HCT116 (cell line): Measurements from ENCODE around the gene SLC44A5. TPM values are rescaled to one million over a fixed set of nuclear protein-coding genes. Genes with fewer than 3 reads are reported as not detected.
"Not testable (repeated sequence)": the region's sequence is repeated elsewhere in the genome, so short reads cannot be mapped to it uniquely, and the experiment has no call there.

Experiments used
- ATAC-seq: fragments of 200-7000 bp; cut with Tn5 transposase; 2 replicates; pipeline ENCODE4 v1.9.1; 2020; ENCODE audit warnings: mild to moderate bottlenecking, moderate library complexity
- BruUV-seq: library from RNA; stranded (reverse); fragments of 400-500 nt; replicated peaks from 2 replicates; lab custom pipeline; 2021; lab: Mats Ljungman, UMichigan
- CTCF ChIA-PET: fragments of 300-600 bp; sonication (Branson Sonifier 250); formaldehyde crosslinking; loops from one replicate; lab custom pipeline; 2021; ENCODE audit warnings: antibody characterized with exemption; lab: Charles Lee
- POLR2A ChIA-PET: fragments of 300-600, 350-600 bp; sonication (Branson Sonifier 250); formaldehyde crosslinking; loops from one replicate; lab custom pipeline; 2021; ENCODE audit warnings: antibody characterized with exemption; lab: Charles Lee
- RAD21 ChIA-PET, 2 experiments: fragments of 300-600 bp; sonication (Branson Sonifier 250); formaldehyde crosslinking; loops; one replicate each; lab custom pipeline; 2023; ENCODE audit warnings: low total read pairs in 2 of 2; ENCODE audit not compliant: uncharacterized antibody in 2 of 2, unreplicated experiment in 2 of 2, low non-redundant PET in 1 of 2; lab: Charles Lee
- DNase-seq: peaks from one replicate; pipeline ENCODE4 v3.0.0-alpha.2; 2010; ENCODE audit warnings: low read depth, low spot score
- H2AFZ ChIP-seq: fragments of 200-600 bp; shearing (Covaris generic), sonication (generic); 2 replicates; pipeline ENCODE4 v1.6.1; 2017; ENCODE audit warnings: low read depth, mixed run types, mixed read lengths, antibody characterized with exemption, low read length; ENCODE audit not compliant: poor library complexity, severe bottlenecking
- H3K27ac ChIP-seq: 2 replicates; pipeline ENCODE4 v1.5.1; 2012; ENCODE audit warnings: low read depth, low read length
- H3K27me3 ChIP-seq: fragments of 200-600 bp; sonication (generic); 2 replicates; pipeline ENCODE4 v1.6.1; 2016; ENCODE audit warnings: mixed run types, low read length, mixed read lengths; ENCODE audit not compliant: insufficient read depth
- H3K36me3 ChIP-seq, 2 experiments: fragments of 200-500 bp in 1 of 2; fragments of 200-600 bp in 1 of 2; sonication (Bioruptor generic) in 1 of 2; sonication (generic) in 1 of 2; 2 replicates each; pipeline versions ENCODE4 v1.5.1 to v1.6.1; 2014 to 2016; ENCODE audit warnings: low read length in 2 of 2, inconsistent platforms in 1 of 2, mixed read lengths in 1 of 2, mixed run types in 1 of 2; ENCODE audit not compliant: insufficient read depth in 2 of 2, control insufficient read depth in 1 of 2
- H3K4me1 ChIP-seq, 2 experiments: fragments of 200-600 bp in 1 of 2; sonication (generic) in 1 of 2; 2 replicates each; pipeline versions ENCODE4 v1.5.1 to v1.6.1; 2012 to 2017; ENCODE audit warnings: low read length in 2 of 2, inconsistent platforms in 1 of 2, mild to moderate bottlenecking in 1 of 2, mixed read lengths in 1 of 2, mixed run types in 1 of 2, moderate library complexity in 1 of 2; ENCODE audit not compliant: insufficient read depth in 2 of 2, control insufficient read depth in 1 of 2
- H3K4me2 ChIP-seq: fragments of 200-600 bp; sonication (generic); 2 replicates; pipeline ENCODE4 v1.6.1; 2017; ENCODE audit warnings: mixed run types, low read length, mixed read lengths
- H3K4me3 ChIP-seq, 2 experiments: fragments of 200-600 bp in 1 of 2; sonication (generic) in 1 of 2; replicated peaks in 1 of 2; 2 replicates each; pipeline ENCODE4 v1.5.1; 2011 to 2016; ENCODE audit warnings: low read length in 2 of 2, control low read depth in 1 of 2, low read depth in 1 of 2, mild to moderate bottlenecking in 1 of 2, mixed read lengths in 1 of 2, mixed run types in 1 of 2
- H3K79me2 ChIP-seq: fragments of 200-600 bp; sonication (generic); 2 replicates; pipeline ENCODE4 v1.6.1; 2017; ENCODE audit warnings: mild to moderate bottlenecking, mixed run types, low read length, moderate library complexity, mixed read lengths; ENCODE audit not compliant: insufficient read depth
- H3K9ac ChIP-seq: fragments of 200-600 bp; sonication (generic); 2 replicates; pipeline ENCODE4 v1.6.1; 2016; ENCODE audit warnings: low read length, mixed read lengths
- H3K9me2 ChIP-seq: fragments of 200-600 bp; sonication (generic), shearing (Covaris generic); 2 replicates; pipeline ENCODE4 v1.6.1; 2017; ENCODE audit warnings: mixed run types, mild to moderate bottlenecking, moderate library complexity; ENCODE audit not compliant: insufficient read depth
- H3K9me3 ChIP-seq, 2 experiments: fragments of 200-500 bp in 1 of 2; fragments of 200-600 bp in 1 of 2; sonication (Bioruptor generic) in 1 of 2; sonication (generic) in 1 of 2; 2 replicates each; pipeline ENCODE4 v1.6.1; 2014 to 2017; ENCODE audit warnings: low read length in 2 of 2, mixed read lengths in 2 of 2, inconsistent platforms in 1 of 2, low read depth in 1 of 2, mild to moderate bottlenecking in 1 of 2, mixed run types in 1 of 2, moderate library complexity in 1 of 2; ENCODE audit not compliant: control insufficient read depth in 1 of 2, insufficient read depth in 1 of 2
- H4K20me1 ChIP-seq: fragments of 200-600 bp; sonication (generic), shearing (Covaris generic); 2 replicates; pipeline ENCODE4 v1.6.1; 2017; ENCODE audit warnings: mixed run types, mild to moderate bottlenecking, moderate library complexity; ENCODE audit not compliant: insufficient read depth
- EGR1 ChIP-seq: IDR thresholded peaks from 2 replicates; pipeline ENCODE4 v1.6.1; 2012; ENCODE audit warnings: low read depth
- ELF1 ChIP-seq: IDR thresholded peaks from 2 replicates; pipeline ENCODE4 v1.6.1; 2012; ENCODE audit warnings: low read depth, borderline replicate concordance
- EZH2 ChIP-seq: fragments of 200-600 bp; sonication (generic); IDR thresholded peaks from 2 replicates; pipeline ENCODE4 v1.6.1; 2017; ENCODE audit warnings: antibody characterized with exemption, mixed run types
- JUND ChIP-seq: IDR thresholded peaks from 2 replicates; pipeline ENCODE4 v1.6.1; 2012
- POLR2A ChIP-seq: IDR thresholded peaks from 2 replicates; pipeline ENCODE4 v1.7.0; 2011; ENCODE audit warnings: borderline replicate concordance; ENCODE audit not compliant: insufficient read depth, insufficient read length; ENCODE audit errors: extremely low read depth
- POLR2AphosphoS5 ChIP-seq: IDR thresholded peaks from 2 replicates; pipeline ENCODE4 v1.6.1; 2011; ENCODE audit warnings: mild to moderate bottlenecking, low read depth, low read length, moderate library complexity
- RAD21 ChIP-seq: IDR thresholded peaks from 2 replicates; pipeline ENCODE4 v1.6.1; 2012; ENCODE audit warnings: low read depth, mild to moderate bottlenecking
- SIN3A ChIP-seq: IDR thresholded peaks from 2 replicates; pipeline ENCODE4 v1.6.1; 2012; ENCODE audit warnings: low read depth
- SP1 ChIP-seq: IDR thresholded peaks from 2 replicates; pipeline ENCODE4 v1.6.1; 2012; ENCODE audit warnings: low read depth
- YY1 ChIP-seq: IDR thresholded peaks from 2 replicates; pipeline ENCODE4 v1.6.1; 2011; ENCODE audit warnings: low read length, low read depth, moderate library complexity, mild to moderate bottlenecking; ENCODE audit not compliant: insufficient replicate concordance; ENCODE audit errors: extremely low read depth
- ZNF274 ChIP-seq: fragments of 200-500 bp; sonication (Bioruptor generic); IDR thresholded peaks from 2 replicates; pipeline ENCODE4 v1.6.1; 2014; ENCODE audit warnings: mild to moderate bottlenecking, low read depth, low read length, inconsistent platforms
- intact Hi-C: fragments of 100-400 bp; cut with micrococcal nuclease; formaldehyde crosslinking; loops from 2 replicates; pipeline ENCODE4 v1.10.0; 2022
- total RNA-seq: library from RNA; stranded (reverse); gene quantifications from one replicate; pipeline ENCODE4 v1.2.1, GENCODE V29; 2021; ENCODE audit not compliant: unreplicated experiment
- TF ChIP-seq, protein P1 (sequence below), 3 experiments: fragments of 200-600 bp in 1 of 3; sonication (generic) in 1 of 3; IDR thresholded peaks in 2 of 3; conservative IDR thresholded peaks in 1 of 3; 2 replicates each; pipeline ENCODE4 v1.5.1; 2012 to 2017; ENCODE audit warnings: low read depth in 2 of 3, low read length in 2 of 3, antibody characterized with exemption in 1 of 3, borderline replicate concordance in 1 of 3, control low read depth in 1 of 3, mild to moderate bottlenecking in 1 of 3, mixed read lengths in 1 of 3, mixed run types in 1 of 3, moderate library complexity in 1 of 3; ENCODE audit not compliant: insufficient read depth in 1 of 3

The SLC44A5 gene
- total RNA-seq, 1 experiment from 2014 or later = 2.4 TPM

DNA sequence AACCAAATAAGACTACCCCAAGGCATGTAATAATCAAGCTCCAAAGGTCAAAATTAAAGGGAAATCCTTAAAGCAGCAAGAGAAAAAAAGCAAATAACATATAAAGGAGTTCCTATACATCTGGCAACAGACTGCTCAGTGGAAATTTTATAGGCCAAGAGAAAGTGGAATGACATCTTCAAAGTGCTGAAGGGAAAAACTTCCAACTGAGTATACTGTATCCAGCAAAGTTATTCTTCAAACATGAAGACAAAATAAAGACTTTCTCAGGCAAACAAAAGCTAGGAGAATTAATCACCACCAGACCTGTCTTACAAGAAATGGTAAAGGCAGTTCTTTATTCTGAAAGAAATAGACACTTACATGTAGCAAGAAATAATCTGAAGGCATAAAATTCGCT is 45.0 kb upstream of the SLC44A5 start:
- no peak overlapping the region for H3K9ac ChIP-seq
- no peaks in the 10 kb centered on the region for H3K9me3 ChIP-seq
- no TSS peak for BruUV-seq
- H3K4me2 ChIP-seq = no peak overlapping the region
- no peaks in the 10 kb centered on the region for H4K20me1 ChIP-seq
- ChIA-PET CTCF (no interaction called here), POLR2A (no interaction called here)
- H3K4me1 ChIP-seq = no peaks in the 10 kb centered on the region
- H2AFZ ChIP-seq = no peak overlapping the region
- no peak for ATAC-seq
- H3K27me3 ChIP-seq = no peaks in the 10 kb centered on the region
- TF ChIP-seq EGR1 (no peak), POLR2AphosphoS5 (no peak), JUND (no peak), SIN3A (no peak), RAD21 (no peak), POLR2A (no peak), ZNF274 (no peak), ELF1 (no peak), EZH2 (no peak), YY1 (no peak), SP1 (no peak)
- TF ChIP-seq, protein P1, sequence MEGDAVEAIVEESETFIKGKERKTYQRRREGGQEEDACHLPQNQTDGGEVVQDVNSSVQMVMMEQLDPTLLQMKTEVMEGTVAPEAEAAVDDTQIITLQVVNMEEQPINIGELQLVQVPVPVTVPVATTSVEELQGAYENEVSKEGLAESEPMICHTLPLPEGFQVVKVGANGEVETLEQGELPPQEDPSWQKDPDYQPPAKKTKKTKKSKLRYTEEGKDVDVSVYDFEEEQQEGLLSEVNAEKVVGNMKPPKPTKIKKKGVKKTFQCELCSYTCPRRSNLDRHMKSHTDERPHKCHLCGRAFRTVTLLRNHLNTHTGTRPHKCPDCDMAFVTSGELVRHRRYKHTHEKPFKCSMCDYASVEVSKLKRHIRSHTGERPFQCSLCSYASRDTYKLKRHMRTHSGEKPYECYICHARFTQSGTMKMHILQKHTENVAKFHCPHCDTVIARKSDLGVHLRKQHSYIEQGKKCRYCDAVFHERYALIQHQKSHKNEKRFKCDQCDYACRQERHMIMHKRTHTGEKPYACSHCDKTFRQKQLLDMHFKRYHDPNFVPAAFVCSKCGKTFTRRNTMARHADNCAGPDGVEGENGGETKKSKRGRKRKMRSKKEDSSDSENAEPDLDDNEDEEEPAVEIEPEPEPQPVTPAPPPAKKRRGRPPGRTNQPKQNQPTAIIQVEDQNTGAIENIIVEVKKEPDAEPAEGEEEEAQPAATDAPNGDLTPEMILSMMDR (IDR thresholded peaks at IDR 0.05 in 2 of 3, conservative IDR thresholded peaks at IDR 0.05 in 1 of 3; ENCODE audit: borderline replicate concordance in 1 of 3, insufficient read depth in 1 of 3, low read depth in 2 of 3, low read length in 2 of 3) = no peak
- TF ChIP-seq, all 23 proteins: peak for 0
- H3K27ac ChIP-seq = no peak overlapping the region
- H3K4me3 ChIP-seq = no peak overlapping the region
- DNase-seq = no peak
- H3K36me3 ChIP-seq = no peaks in the 10 kb centered on the region
- intact Hi-C loops = no loop called here
- H3K9me2 ChIP-seq = no peaks in the 10 kb centered on the region
- H3K79me2 ChIP-seq = no peaks in the 10 kb centered on the region
- RAD21 ChIA-PET = no interaction called here

DNA sequence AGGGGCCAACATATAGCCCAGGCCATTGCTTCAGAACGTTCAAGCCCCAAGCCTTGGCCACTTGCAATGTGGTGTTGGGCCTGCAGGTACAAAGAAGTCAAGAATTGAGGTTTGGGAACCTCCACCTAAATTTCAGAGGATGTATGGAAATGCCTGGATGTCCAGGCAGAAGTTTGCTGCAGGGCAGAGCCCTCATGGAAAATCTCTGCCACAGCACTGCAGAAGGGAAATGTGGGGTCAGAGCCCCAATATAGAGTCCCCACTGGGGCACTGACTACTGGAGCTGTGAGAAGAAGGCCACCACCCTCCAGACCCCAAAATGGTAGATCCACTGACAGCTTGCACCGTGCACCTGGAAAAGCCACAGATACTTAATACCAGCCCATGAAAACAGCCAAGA is 36.3 kb upstream of the SLC44A5 start:
- H3K9me2 ChIP-seq, DNase-seq, H3K4me3 ChIP-seq, H3K9me3 ChIP-seq, RAD21 ChIA-PET, intact Hi-C loops, H3K9ac ChIP-seq, H3K27me3 ChIP-seq, H3K4me1 ChIP-seq, H3K4me2 ChIP-seq, ATAC-seq, CTCF ChIA-PET, BruUV-seq, H3K36me3 ChIP-seq, H3K79me2 ChIP-seq, H2AFZ ChIP-seq, H3K27ac ChIP-seq, POLR2A ChIA-PET, H4K20me1 ChIP-seq: not testable (repeated sequence)

DNA sequence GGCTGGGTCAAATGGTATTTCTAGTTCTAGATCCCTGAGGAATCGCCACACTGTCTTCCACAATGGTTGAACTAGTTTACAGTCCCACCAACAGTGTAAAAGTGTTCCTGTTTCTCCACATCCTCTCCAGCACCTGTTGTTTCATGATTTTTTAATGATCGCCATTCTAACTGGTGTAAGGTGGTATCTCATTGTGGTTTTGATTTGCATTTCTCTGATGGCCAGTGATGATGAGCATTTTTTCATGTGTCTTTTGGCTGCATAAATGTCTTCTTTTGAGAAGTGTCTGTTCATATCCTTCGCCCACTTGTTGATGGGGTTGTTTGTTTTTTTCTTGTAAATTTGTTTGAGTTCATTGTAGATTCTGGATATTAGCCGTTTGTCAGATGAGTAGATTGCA is 34.2 kb upstream of the SLC44A5 start:
- H3K79me2 ChIP-seq, H3K9ac ChIP-seq, H3K27ac ChIP-seq, H3K36me3 ChIP-seq, H3K9me3 ChIP-seq, CTCF ChIA-PET, intact Hi-C loops, POLR2A ChIA-PET, ATAC-seq, H3K9me2 ChIP-seq, H4K20me1 ChIP-seq, RAD21 ChIA-PET, H2AFZ ChIP-seq, DNase-seq, BruUV-seq, H3K4me3 ChIP-seq, H3K4me2 ChIP-seq, H3K27me3 ChIP-seq, H3K4me1 ChIP-seq: not testable (repeated sequence)
